ENCODE data around the gene COL2A1.

COL2A1 gene

GRCh38 chr12:47977772-47978597 lies 26.3 kb downstream of the COL2A1 start:
- H3K27me3 ChIP-seq (ENCODE audit: insufficient read depth, low read length) = peaks cover 13% of the 10 kb centered on the region; the same call in 1 of the 2 replicates
- no peak overlapping the region for H3K4me3 ChIP-seq (ENCODE audit: low read depth, low read length, poor library complexity, severe bottlenecking)
- H3K27ac ChIP-seq (ENCODE audit: low read depth, low read length, poor library complexity, severe bottlenecking) = no peak overlapping the region
- H3K9me2 ChIP-seq (ENCODE audit: low read depth, low read length) = no peaks in the 10 kb centered on the region
- H3K36me3 ChIP-seq (ENCODE audit: insufficient read depth, low read length) = no peaks in the 10 kb centered on the region
- no peaks in the 10 kb centered on the region for H3K79me2 ChIP-seq (ENCODE audit: insufficient read depth, low read length)
- no peaks in the 10 kb centered on the region for H3K9me3 ChIP-seq (ENCODE audit: low read length)
- no peaks in the 10 kb centered on the region for H3K4me1 ChIP-seq (ENCODE audit: insufficient read depth, low read length, severe bottlenecking)
- no peak overlapping the region for H2AFZ ChIP-seq (ENCODE audit: low read length)
- H3K4me2 ChIP-seq (ENCODE audit: low read length) = no peak overlapping the region
- no peak overlapping the region for H3K9ac ChIP-seq (ENCODE audit: low read length)
- no peak for TF ChIP-seq EZH2 (IDR thresholded peaks at IDR 0.05; ENCODE audit: borderline replicate concordance, low read length)
- no peak for TF ChIP-seq CTCF (IDR thresholded peaks at IDR 0.05; ENCODE audit: low read length)
- H3F3A ChIP-seq (ENCODE audit: insufficient read depth, low read length) = no peaks in the 10 kb centered on the region
- no peaks in the 10 kb centered on the region for H4K20me1 ChIP-seq (ENCODE audit: insufficient read depth, low read length)

GRCh38 chr12:47977046-47977771 lies 27.1 kb downstream of the COL2A1 start:
- H2AFZ ChIP-seq (ENCODE audit: low read length) = no peak overlapping the region
- no peak overlapping the region for H3K9ac ChIP-seq (ENCODE audit: low read length)
- no peaks in the 10 kb centered on the region for H3K79me2 ChIP-seq (ENCODE audit: insufficient read depth, low read length)
- no peak overlapping the region for H3K4me2 ChIP-seq (ENCODE audit: low read length)
- H3K9me3 ChIP-seq (ENCODE audit: low read length) = no peaks in the 10 kb centered on the region
- no peaks in the 10 kb centered on the region for H3K36me3 ChIP-seq (ENCODE audit: insufficient read depth, low read length)
- H3K9me2 ChIP-seq (ENCODE audit: low read depth, low read length) = no peaks in the 10 kb centered on the region
- peaks cover 13% of the 10 kb centered on the region; the same call in 1 of the 2 replicates for H3K27me3 ChIP-seq (ENCODE audit: insufficient read depth, low read length)
- no peaks in the 10 kb centered on the region for H3F3A ChIP-seq (ENCODE audit: insufficient read depth, low read length)
- H3K27ac ChIP-seq (ENCODE audit: low read depth, low read length, poor library complexity, severe bottlenecking) = no peak overlapping the region
- no peaks in the 10 kb centered on the region for H3K4me1 ChIP-seq (ENCODE audit: insufficient read depth, low read length, severe bottlenecking)
- H4K20me1 ChIP-seq (ENCODE audit: insufficient read depth, low read length) = no peaks in the 10 kb centered on the region
- TF ChIP-seq CTCF (IDR thresholded peaks at IDR 0.05; ENCODE audit: low read length) (no peak), EZH2 (IDR thresholded peaks at IDR 0.05; ENCODE audit: borderline replicate concordance, low read length) (no peak)
- H3K4me3 ChIP-seq (ENCODE audit: low read depth, low read length, poor library complexity, severe bottlenecking) = no peak overlapping the region

GRCh38 chr12:47975816-47976215 lies 28.5 kb downstream of the COL2A1 start:
- no peak overlapping the region for H3K9ac ChIP-seq (ENCODE audit: low read length)
- H3K4me3 ChIP-seq (ENCODE audit: low read depth, low read length, poor library complexity, severe bottlenecking) = no peak overlapping the region
- H3K9me3 ChIP-seq (ENCODE audit: low read length) = no peaks in the 10 kb centered on the region
- H3K27ac ChIP-seq (ENCODE audit: low read depth, low read length, poor library complexity, severe bottlenecking) = no peak overlapping the region
- no peak for TF ChIP-seq EZH2 (IDR thresholded peaks at IDR 0.05; ENCODE audit: borderline replicate concordance, low read length)
- TF ChIP-seq CTCF (IDR thresholded peaks at IDR 0.05; ENCODE audit: low read length) = no peak
- H3K79me2 ChIP-seq (ENCODE audit: insufficient read depth, low read length) = no peaks in the 10 kb centered on the region
- peaks cover 13% of the 10 kb centered on the region; the same call in 1 of the 2 replicates for H3K27me3 ChIP-seq (ENCODE audit: insufficient read depth, low read length)
- no peaks in the 10 kb centered on the region for H4K20me1 ChIP-seq (ENCODE audit: insufficient read depth, low read length)
- no peaks in the 10 kb centered on the region for H3K9me2 ChIP-seq (ENCODE audit: low read depth, low read length)
- H2AFZ ChIP-seq (ENCODE audit: low read length) = no peak overlapping the region
- H3K4me2 ChIP-seq (ENCODE audit: low read length) = no peak overlapping the region
- H3F3A ChIP-seq (ENCODE audit: insufficient read depth, low read length) = no peaks in the 10 kb centered on the region
- no peaks in the 10 kb centered on the region for H3K36me3 ChIP-seq (ENCODE audit: insufficient read depth, low read length)
- no peaks in the 10 kb centered on the region for H3K4me1 ChIP-seq (ENCODE audit: insufficient read depth, low read length, severe bottlenecking)
